ENCODE results near the gene KRT222. TPM values are rescaled to one million over a fixed set of nuclear protein-coding genes. Genes with fewer than 3 reads are reported as not detected.

The KRT222 gene
- total and polyA plus RNA-seq, 2 of the 13 experiments (the other 11 are each of a cell fraction or from before 2014, with no cell fraction given) = not detected

DNA sequence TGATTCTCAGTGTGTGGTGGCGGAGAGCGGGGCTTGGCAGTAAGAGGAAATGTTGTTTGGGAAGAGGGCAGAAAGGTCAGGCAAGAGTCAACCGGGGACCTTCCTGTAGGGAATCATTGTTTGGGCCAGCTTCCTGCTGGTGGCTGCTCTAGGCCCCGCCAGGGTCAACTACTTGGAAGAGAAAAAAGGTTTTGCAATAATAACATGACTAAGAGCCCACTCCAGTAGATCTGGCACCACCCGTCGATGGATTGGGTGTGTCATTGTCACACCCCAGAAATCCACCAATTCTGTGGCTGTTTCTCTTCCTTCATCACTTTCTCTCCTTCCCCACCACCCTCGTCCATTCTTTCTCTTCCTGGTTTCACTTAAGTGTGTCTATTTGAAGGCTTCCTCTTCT is 42.8 kb upstream of the KRT222 start:
- Histone ChIP-seq H3K9me3 (ENCODE audit: low read length) (no peaks in the 10 kb centered on the region), H3K27ac (ENCODE audit: extremely low read length, insufficient read depth, low read length) (no peak overlapping the region), H3K4me1 (ENCODE audit: insufficient read depth, low read length) (peaks cover 11% of the 10 kb centered on the region), H3K79me2 (ENCODE audit: insufficient read depth, low read length) (no peaks in the 10 kb centered on the region), H4K20me1 (ENCODE audit: insufficient read depth, low read length) (no peaks in the 10 kb centered on the region), H3K9ac (ENCODE audit: insufficient read depth, low read depth, low read length) (no peak overlapping the region), H2AFZ (ENCODE audit: low read length) (no peak overlapping the region), H3K36me3 (replicated peaks in 1 of 2; ENCODE audit: control insufficient read depth in 1 of 2, insufficient read depth in 2 of 2, low read length in 2 of 2) (no peaks in the 10 kb centered on the region), H3K4me2 (ENCODE audit: low read depth, low read length) (no peak overlapping the region), H3K4me3 (replicated peaks in 1 of 3; ENCODE audit: insufficient read depth in 1 of 3, low read depth in 2 of 3, low read length in 3 of 3) (no peak overlapping the region), H3K27me3 (ENCODE audit: control insufficient read depth in 1 of 2, insufficient read depth in 2 of 2, low read length in 2 of 2) (peaks cover 4 to 9% of the 10 kb centered on the region in 2 experiments; a peak in 3 of 5 replicates)
- WGBS (ENCODE audit: low lambda C conversion rate) = 3% methylated on average over 7 of the region's 7 CpGs
- intact Hi-C loops (cut with micrococcal nuclease; ENCODE audit: unreplicated experiment) = no loop called here
- no TSS peak for BruUV-seq (replicated peaks)
- ChIA-PET POLR2A (no interaction called here), CTCF (ENCODE audit: low intra/inter-chr PET ratio, low total read pairs) (no interaction called here)
- peak; percentile 52; the same call in 1 of the 3 replicates for ATAC-seq
- TF ChIP-seq NFE2L2 (IDR thresholded peaks at IDR 0.05; ENCODE audit: low read length) = peak; percentile 2; the same call in 1 of the 2 replicates
- TF ChIP-seq ZNF703 (CRISPR knock-in tag; IDR thresholded peaks at IDR 0.05; ENCODE audit: borderline replicate concordance) = no peak
- TF ChIP-seq CERS6 (CRISPR knock-in tag; IDR thresholded peaks at IDR 0.05) = no peak
- TF ChIP-seq NR2F1 (CRISPR knock-in tag; IDR thresholded peaks at IDR 0.05) = peak in 1 of 2 experiments; percentile 28; a peak in 1 of 4 replicates
- no peak for TF ChIP-seq HNF4A (CRISPR knock-in tag; IDR thresholded peaks at IDR 0.05)
- peak; percentile 55; the same call in 1 of the 2 replicates for TF ChIP-seq FOSL2 (CRISPR knock-in tag; IDR thresholded peaks at IDR 0.05)
- no peak for TF ChIP-seq ZNF780A (CRISPR knock-in tag; IDR thresholded peaks at IDR 0.05)
- peak; percentile 23; the same call in 1 of the 2 replicates for TF ChIP-seq ETV5 (CRISPR knock-in tag; IDR thresholded peaks at IDR 0.05; ENCODE audit: borderline replicate concordance)
- 0 out of 2 replicates have a peak, but pooled peaks have one; percentile 11 for TF ChIP-seq CEBPG (CRISPR knock-in tag; IDR thresholded peaks at IDR 0.05)
- no peak for TF ChIP-seq KLF11 (CRISPR knock-in tag; IDR thresholded peaks at IDR 0.05)
- peak; percentile 43; the same call in 1 of the 2 replicates for TF ChIP-seq NR2F6 (IDR thresholded peaks at IDR 0.05)
- peak; percentile 28; the same call in 1 of the 2 replicates for TF ChIP-seq NR2F6 (CRISPR knock-in tag; IDR thresholded peaks at IDR 0.05)
- no peak for TF ChIP-seq E2F5 (CRISPR knock-in tag; conservative IDR thresholded peaks at IDR 0.05)
- TF ChIP-seq MZF1 (CRISPR knock-in tag; IDR thresholded peaks at IDR 0.05; ENCODE audit: borderline replicate concordance) = no peak
- TF ChIP-seq TCF12 (IDR thresholded peaks at IDR 0.05) = no peak
- no peak for TF ChIP-seq TCF12 (CRISPR knock-in tag; IDR thresholded peaks at IDR 0.05)
- TF ChIP-seq ZNF354B (CRISPR knock-in tag; IDR thresholded peaks at IDR 0.05) = no peak
- TF ChIP-seq ELF3 (CRISPR knock-in tag; IDR thresholded peaks at IDR 0.05) = peak; percentile 34; the same call in 1 of the 2 replicates
- no peak for TF ChIP-seq ZNF281 (CRISPR knock-in tag; IDR thresholded peaks at IDR 0.05; ENCODE audit: borderline replicate concordance)
- no peak for TF ChIP-seq PRDM4 (CRISPR knock-in tag; IDR thresholded peaks at IDR 0.05; ENCODE audit: borderline replicate concordance)
- TF ChIP-seq TP53 (CRISPR knock-in tag; conservative IDR thresholded peaks at IDR 0.05) = no peak
- DNase-seq (ENCODE audit: low spot score) = peak; percentile 33
- FAIRE-seq = no peak
- in situ Hi-C loops (cut with HindIII; ENCODE audit: extremely low pct_ligation_motif_present, low pct_unique_long_range_greater_than_20kb) = no loop called here

Data from HepG2 (cell line).